K562 (cell line): ENCODE results near the gene FRAT1. TPM values are rescaled to one million over a fixed set of nuclear protein-coding genes. Genes with fewer than 3 reads are reported as not detected.

Experiments used
- ATAC-seq: fragments of 200-7000 bp; cut with Tn5 transposase; 3 replicates; pipeline ENCODE4 v1.9.1; 2020; ENCODE audit warnings: moderate library complexity
- BruUV-seq: library from RNA; stranded (reverse); fragments of 400-500 nt; replicated peaks from 2 replicates; lab custom pipeline; 2021; lab: Mats Ljungman, UMichigan
- CTCF ChIA-PET: fragments of 300-600 bp; formaldehyde crosslinking; extraction: SDS; loops from one replicate; lab custom pipeline; 2021; ENCODE audit warnings: low intra/inter-chr PET ratio; lab: Yijun Ruan, JAX
- POLR2A ChIA-PET: fragments of 300-600, 350-650 bp; sonication (Branson Sonifier 250); formaldehyde crosslinking; extraction: SDS; loops from one replicate; lab custom pipeline; 2021; ENCODE audit warnings: antibody characterized with exemption, inconsistent platforms; lab: Yijun Ruan, JAX
- DNase-seq, 4 experiments: peaks; one replicate each; pipeline versions ENCODE4 v3.0.0 to v3.0.0-alpha.2; 2011 to 2018; ENCODE audit warnings: low spot score in 3 of 4, mixed read lengths in 3 of 4; ENCODE audit errors: extremely low read depth in 1 of 4
- FAIRE-seq: peaks from 2 replicates; lab custom pipeline; 2011; peaks lifted over from hg19 to GRCh38; lab: Jason Lieb, UNC
- H2AFZ ChIP-seq: 2 replicates; pipeline ENCODE4 v1.6.0; 2011; ENCODE audit warnings: low read depth, low read length, control low read depth, inconsistent platforms
- H3K27ac ChIP-seq: fragments of 200-600 bp; 3 replicates; pipeline ENCODE4 v1.8.0; 2011; ENCODE audit warnings: low read depth, mild to moderate bottlenecking, control low read depth, inconsistent platforms, low read length, moderate library complexity, mixed read lengths; ENCODE audit errors: extremely low read depth
- H3K27me3 ChIP-seq, 2 experiments: fragments of 300-600 bp in 1 of 2; 2 replicates in 1 of 2; 3 replicates in 1 of 2; pipeline versions ENCODE4 v1.6.0 to v1.8.0; 2011; ENCODE audit warnings: inconsistent platforms in 2 of 2, low read length in 2 of 2, mild to moderate bottlenecking in 1 of 2, mixed read lengths in 1 of 2, moderate library complexity in 1 of 2; ENCODE audit not compliant: control insufficient read depth in 2 of 2, insufficient read depth in 2 of 2
- H3K36me3 ChIP-seq: fragments of 300-600 bp; 3 replicates; pipeline ENCODE4 v1.8.0; 2011; ENCODE audit warnings: mild to moderate bottlenecking, low read length, inconsistent platforms; ENCODE audit not compliant: control insufficient read depth, insufficient read depth
- H3K4me1 ChIP-seq, 2 experiments: fragments of 200-600 bp in 1 of 2; replicated peaks in 1 of 2; 2 replicates in 1 of 2; 3 replicates in 1 of 2; pipeline versions ENCODE4 v1.5.1 to v1.8.0; 2011; ENCODE audit warnings: inconsistent platforms in 2 of 2, low read length in 2 of 2, mild to moderate bottlenecking in 1 of 2, mixed read lengths in 1 of 2, moderate library complexity in 1 of 2; ENCODE audit not compliant: control insufficient read depth in 2 of 2, insufficient read depth in 2 of 2
- H3K4me2 ChIP-seq: 2 replicates; pipeline ENCODE4 v1.6.1; 2011; ENCODE audit warnings: low read length, control low read depth, inconsistent platforms, mixed read lengths; ENCODE audit not compliant: insufficient read depth
- H3K4me3 ChIP-seq: fragments of 200-600 bp; sonication (generic), shearing (Covaris generic); 2 replicates; pipeline ENCODE4 v1.5.1; 2016; ENCODE audit warnings: control low read depth, inconsistent platforms
- H3K79me2 ChIP-seq: fragments of 200-600 bp; 3 replicates; pipeline ENCODE4 v1.8.0; 2011; ENCODE audit warnings: low read length, inconsistent platforms; ENCODE audit not compliant: control insufficient read depth, insufficient read depth
- H3K9ac ChIP-seq, 2 experiments: 2 replicates each; pipeline versions ENCODE4 v1.6.0 to v1.6.1; 2011; ENCODE audit warnings: low read depth in 2 of 2, low read length in 2 of 2, control low read depth in 1 of 2, inconsistent platforms in 1 of 2, mild to moderate bottlenecking in 1 of 2, mixed read lengths in 1 of 2; ENCODE audit not compliant: insufficient read depth in 1 of 2
- H3K9me1 ChIP-seq: one replicate; pipeline ENCODE4 v1.6.0; 2011; ENCODE audit warnings: inconsistent platforms, mild to moderate bottlenecking, low read length, moderate library complexity; ENCODE audit not compliant: control insufficient read depth, insufficient read depth
- H3K9me3 ChIP-seq: replicated peaks from 2 replicates; pipeline ENCODE4 v1.5.1; 2011; ENCODE audit warnings: low read depth, low read length, inconsistent platforms; ENCODE audit not compliant: control insufficient read depth, insufficient read depth
- H4K20me1 ChIP-seq: replicated peaks from 2 replicates; pipeline ENCODE4 v1.6.1; 2011; ENCODE audit warnings: low read length, inconsistent platforms, mixed read lengths; ENCODE audit not compliant: control insufficient read depth, insufficient read depth
- BCL6 ChIP-seq: fragments of 250-450 bp; sonication (Bioruptor Pico); IDR thresholded peaks from 2 replicates; pipeline ENCODE4 v1.4.0; 2020
- GABPA ChIP-seq: fragments of 200-800 bp; sonication (Bioruptor generic); conservative IDR thresholded peaks from 2 replicates; pipeline ENCODE4 v1.6.1; 2016; ENCODE audit warnings: low read depth, missing genetic modification characterization, missing compliant biosample characterization
- HMG20A ChIP-seq: fragments of 450-650 bp; formaldehyde crosslinking; conservative IDR thresholded peaks from 2 replicates; pipeline ENCODE4 v1.4.0; 2020; ENCODE audit warnings: mild to moderate bottlenecking, mixed read lengths
- HNRNPL ChIP-seq: fragments of 200-400 bp; formaldehyde crosslinking; IDR thresholded peaks from 2 replicates; pipeline ENCODE4 v1.6.1; 2017; ENCODE audit warnings: low read depth, mild to moderate bottlenecking, low read length
- NR3C1 ChIP-seq: sonication (generic); formaldehyde crosslinking; IDR thresholded peaks from 2 replicates; pipeline ENCODE4 v1.8.1; 2022; ENCODE audit warnings: missing genetic modification reagents
- RAD51 ChIP-seq: fragments of 450-650 bp; IDR thresholded peaks from 2 replicates; pipeline ENCODE4 v1.7.1; 2016; ENCODE audit warnings: low read depth, mild to moderate bottlenecking, borderline replicate concordance
- SMARCA5 ChIP-seq: fragments of 450-650 bp; IDR thresholded peaks from 2 replicates; pipeline ENCODE4 v1.6.1; 2016
- WGBS: fragments of 100-300 bp; shearing (Covaris generic); methylation state at CpG from one replicate; pipeline ENCODE4 v1.1.6; 2016; ENCODE audit warnings: low coverage, mixed read lengths; ENCODE audit not compliant: insufficient coverage; ENCODE audit errors: missing lambda C conversion rate; 5-methylcytosine and 5-hydroxymethylcytosine counted together
- in situ Hi-C: fragments of 300-500 bp; cut with MboI; formaldehyde crosslinking; loops from 4 replicates; pipeline ENCODE4 v1.15.0; 2018; ENCODE audit warnings: inconsistent platforms, mixed read lengths
- intact Hi-C: fragments of 100-400 bp; cut with micrococcal nuclease; formaldehyde crosslinking; loops from 2 replicates; pipeline ENCODE4 v1.14.2; 2022
- polyA plus RNA-seq, 8 experiments: library from polyadenylated mRNA; depleted of rRNA in 4 of 8; stranded (reverse) in 5 of 8; unstranded in 3 of 8; fragments of >200 nt; fragmentation: Nextera tagmentation in 2 of 8; fragmentation: Illumina TruSeq in 1 of 8; extraction: Ambion mirVana in 2 of 8; extraction: Trizol in 1 of 8; gene quantifications; 2 replicates each; pipeline versions ENCODE4 v1.2.1 to v1.2.3, GENCODE V29; 2011 to 2014; ENCODE audit warnings: inconsistent platforms in 1 of 8, missing spikeins in 1 of 8
- total RNA-seq, 7 experiments: library from RNA; depleted of rRNA in 6 of 7; stranded (reverse); fragments of >200 nt in 6 of 7; fragmentation: Illumina TruSeq in 2 of 7; extraction: Trizol in 2 of 7; gene quantifications; 2 replicates each; pipeline versions ENCODE4 v1.2.1 to v1.2.3, GENCODE V29; 2011 to 2021; ENCODE audit warnings: low replicate concordance in 1 of 7
- TF ChIP-seq, protein P1 (sequence below), 2 experiments: fragments of 450-650 bp; IDR thresholded peaks; 2 replicates each; pipeline ENCODE4 v1.6.1; 2018; ENCODE audit warnings: mild to moderate bottlenecking in 2 of 2, low read depth in 1 of 2; ENCODE audit not compliant: partially characterized antibody in 2 of 2
- TF ChIP-seq, protein P2 (sequence below): fragments of 250-450 bp; sonication (Bioruptor Pico); IDR thresholded peaks from 2 replicates; pipeline ENCODE4 v1.4.0; 2020; ENCODE audit warnings: mild to moderate bottlenecking, moderate library complexity, borderline replicate concordance
- TF ChIP-seq, protein P3 (sequence below): fragments of 250-450 bp; sonication (Bioruptor Pico); IDR thresholded peaks from 2 replicates; pipeline ENCODE4 v1.5.0; 2020; ENCODE audit warnings: mild to moderate bottlenecking
- TF ChIP-seq, protein P4 (sequence below), 2 experiments: fragments of 450-650 bp in 1 of 2; sonication (generic) in 1 of 2; formaldehyde crosslinking; conservative IDR thresholded peaks; 2 replicates each; pipeline versions ENCODE4 v1.4.0 to v1.8.1; 2020 to 2022; ENCODE audit warnings: mild to moderate bottlenecking in 1 of 2, missing genetic modification reagents in 1 of 2

Gene FRAT1
- total and polyA plus RNA-seq, 9 of the 15 experiments (the other 6 are each of a cell fraction or from before 2014, with no cell fraction given): 0.11 to 4.6 (median 1.4) TPM

DNA sequence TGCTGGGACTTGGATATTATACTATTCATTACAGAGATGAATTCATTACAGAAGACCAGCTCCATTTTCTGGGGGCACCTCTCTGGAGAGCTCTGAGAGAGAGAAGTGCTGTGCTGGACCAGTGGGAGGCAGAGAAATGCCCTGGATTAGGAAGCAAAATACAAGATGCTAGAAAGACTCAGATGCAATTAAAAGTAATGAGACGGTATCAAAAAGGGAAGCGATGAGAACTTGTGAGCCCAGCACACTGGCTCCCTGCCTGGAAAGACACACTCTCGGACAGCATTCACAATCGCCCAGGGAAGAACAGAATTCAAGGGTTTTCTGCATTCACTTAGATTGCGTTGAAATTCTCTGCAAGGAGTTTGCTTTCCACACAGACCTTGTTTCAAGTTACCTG is 19.0 kb downstream of the FRAT1 start:
- Histone ChIP-seq H3K4me1 (peaks cover 3 to 22% of the 10 kb centered on the region in 2 experiments; a peak in 4 of 5 replicates), H3K9me3 (no peaks in the 10 kb centered on the region), H3K4me2 (no peak overlapping the region), H3K4me3 (no peak overlapping the region), H3K27me3 (no peaks in the 10 kb centered on the region), H4K20me1 (no peaks in the 10 kb centered on the region), H3K79me2 (peaks cover 11% of the 10 kb centered on the region), H3K9me1 (no peaks in the 10 kb centered on the region), H2AFZ (0 out of 2 replicates have a peak overlapping the region, but pooled peaks have one; percentile 44), H3K27ac (no peak overlapping the region), H3K9ac (no peak overlapping the region), H3K36me3 (0 out of 3 replicates have a peak, but pooled peaks cover 4% of the 10 kb centered on the region)
- no peak for DNase-seq
- WGBS: 74% methylated on average over 4 of the region's 5 CpGs
- no peak for ATAC-seq
- no TSS peak for BruUV-seq
- in situ Hi-C loops (no loop called here), intact Hi-C loops (no loop called here)
- ChIA-PET CTCF (no interaction called here), POLR2A (interaction anchor here (1.3 kb wide), 1 partner anchor 9 kb away, joined by 4 read pairs; no protein-coding TSS in a partner anchor)
- no peak for FAIRE-seq
- TF ChIP-seq, protein P1, sequence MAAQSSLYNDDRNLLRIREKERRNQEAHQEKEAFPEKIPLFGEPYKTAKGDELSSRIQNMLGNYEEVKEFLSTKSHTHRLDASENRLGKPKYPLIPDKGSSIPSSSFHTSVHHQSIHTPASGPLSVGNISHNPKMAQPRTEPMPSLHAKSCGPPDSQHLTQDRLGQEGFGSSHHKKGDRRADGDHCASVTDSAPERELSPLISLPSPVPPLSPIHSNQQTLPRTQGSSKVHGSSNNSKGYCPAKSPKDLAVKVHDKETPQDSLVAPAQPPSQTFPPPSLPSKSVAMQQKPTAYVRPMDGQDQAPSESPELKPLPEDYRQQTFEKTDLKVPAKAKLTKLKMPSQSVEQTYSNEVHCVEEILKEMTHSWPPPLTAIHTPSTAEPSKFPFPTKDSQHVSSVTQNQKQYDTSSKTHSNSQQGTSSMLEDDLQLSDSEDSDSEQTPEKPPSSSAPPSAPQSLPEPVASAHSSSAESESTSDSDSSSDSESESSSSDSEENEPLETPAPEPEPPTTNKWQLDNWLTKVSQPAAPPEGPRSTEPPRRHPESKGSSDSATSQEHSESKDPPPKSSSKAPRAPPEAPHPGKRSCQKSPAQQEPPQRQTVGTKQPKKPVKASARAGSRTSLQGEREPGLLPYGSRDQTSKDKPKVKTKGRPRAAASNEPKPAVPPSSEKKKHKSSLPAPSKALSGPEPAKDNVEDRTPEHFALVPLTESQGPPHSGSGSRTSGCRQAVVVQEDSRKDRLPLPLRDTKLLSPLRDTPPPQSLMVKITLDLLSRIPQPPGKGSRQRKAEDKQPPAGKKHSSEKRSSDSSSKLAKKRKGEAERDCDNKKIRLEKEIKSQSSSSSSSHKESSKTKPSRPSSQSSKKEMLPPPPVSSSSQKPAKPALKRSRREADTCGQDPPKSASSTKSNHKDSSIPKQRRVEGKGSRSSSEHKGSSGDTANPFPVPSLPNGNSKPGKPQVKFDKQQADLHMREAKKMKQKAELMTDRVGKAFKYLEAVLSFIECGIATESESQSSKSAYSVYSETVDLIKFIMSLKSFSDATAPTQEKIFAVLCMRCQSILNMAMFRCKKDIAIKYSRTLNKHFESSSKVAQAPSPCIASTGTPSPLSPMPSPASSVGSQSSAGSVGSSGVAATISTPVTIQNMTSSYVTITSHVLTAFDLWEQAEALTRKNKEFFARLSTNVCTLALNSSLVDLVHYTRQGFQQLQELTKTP (IDR thresholded peaks at IDR 0.05; ENCODE audit: low read depth in 1 of 2, partially characterized antibody in 2 of 2): no peak
- TF ChIP-seq, protein P2, sequence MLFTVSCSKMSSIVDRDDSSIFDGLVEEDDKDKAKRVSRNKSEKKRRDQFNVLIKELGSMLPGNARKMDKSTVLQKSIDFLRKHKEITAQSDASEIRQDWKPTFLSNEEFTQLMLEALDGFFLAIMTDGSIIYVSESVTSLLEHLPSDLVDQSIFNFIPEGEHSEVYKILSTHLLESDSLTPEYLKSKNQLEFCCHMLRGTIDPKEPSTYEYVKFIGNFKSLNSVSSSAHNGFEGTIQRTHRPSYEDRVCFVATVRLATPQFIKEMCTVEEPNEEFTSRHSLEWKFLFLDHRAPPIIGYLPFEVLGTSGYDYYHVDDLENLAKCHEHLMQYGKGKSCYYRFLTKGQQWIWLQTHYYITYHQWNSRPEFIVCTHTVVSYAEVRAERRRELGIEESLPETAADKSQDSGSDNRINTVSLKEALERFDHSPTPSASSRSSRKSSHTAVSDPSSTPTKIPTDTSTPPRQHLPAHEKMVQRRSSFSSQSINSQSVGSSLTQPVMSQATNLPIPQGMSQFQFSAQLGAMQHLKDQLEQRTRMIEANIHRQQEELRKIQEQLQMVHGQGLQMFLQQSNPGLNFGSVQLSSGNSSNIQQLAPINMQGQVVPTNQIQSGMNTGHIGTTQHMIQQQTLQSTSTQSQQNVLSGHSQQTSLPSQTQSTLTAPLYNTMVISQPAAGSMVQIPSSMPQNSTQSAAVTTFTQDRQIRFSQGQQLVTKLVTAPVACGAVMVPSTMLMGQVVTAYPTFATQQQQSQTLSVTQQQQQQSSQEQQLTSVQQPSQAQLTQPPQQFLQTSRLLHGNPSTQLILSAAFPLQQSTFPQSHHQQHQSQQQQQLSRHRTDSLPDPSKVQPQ (CRISPR knock-in tag): no peak
- TF ChIP-seq HNRNPL (no peak), BCL6 (CRISPR knock-in tag) (no peak), GABPA (tag) (no peak), SMARCA5 (no peak), RAD51 (no peak), HMG20A (CRISPR knock-in tag) (no peak), NR3C1 (no peak)
- TF ChIP-seq, protein P3, sequence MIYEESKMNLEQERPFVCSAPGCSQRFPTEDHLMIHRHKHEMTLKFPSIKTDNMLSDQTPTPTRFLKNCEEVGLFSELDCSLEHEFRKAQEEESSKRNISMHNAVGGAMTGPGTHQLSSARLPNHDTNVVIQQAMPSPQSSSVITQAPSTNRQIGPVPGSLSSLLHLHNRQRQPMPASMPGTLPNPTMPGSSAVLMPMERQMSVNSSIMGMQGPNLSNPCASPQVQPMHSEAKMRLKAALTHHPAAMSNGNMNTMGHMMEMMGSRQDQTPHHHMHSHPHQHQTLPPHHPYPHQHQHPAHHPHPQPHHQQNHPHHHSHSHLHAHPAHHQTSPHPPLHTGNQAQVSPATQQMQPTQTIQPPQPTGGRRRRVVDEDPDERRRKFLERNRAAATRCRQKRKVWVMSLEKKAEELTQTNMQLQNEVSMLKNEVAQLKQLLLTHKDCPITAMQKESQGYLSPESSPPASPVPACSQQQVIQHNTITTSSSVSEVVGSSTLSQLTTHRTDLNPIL (CRISPR knock-in tag): no peak
- TF ChIP-seq, protein P4, sequence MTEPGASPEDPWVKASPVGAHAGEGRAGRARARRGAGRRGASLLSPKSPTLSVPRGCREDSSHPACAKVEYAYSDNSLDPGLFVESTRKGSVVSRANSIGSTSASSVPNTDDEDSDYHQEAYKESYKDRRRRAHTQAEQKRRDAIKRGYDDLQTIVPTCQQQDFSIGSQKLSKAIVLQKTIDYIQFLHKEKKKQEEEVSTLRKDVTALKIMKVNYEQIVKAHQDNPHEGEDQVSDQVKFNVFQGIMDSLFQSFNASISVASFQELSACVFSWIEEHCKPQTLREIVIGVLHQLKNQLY (CRISPR knock-in tag; conservative IDR thresholded peaks at IDR 0.05): no peak
